Mononuclear cell (primary cell): ENCODE data around the gene STAB2. TPM values are rescaled to one million over a fixed set of nuclear protein-coding genes. Genes with fewer than 3 reads are reported as not detected.

Source experiments
- H3K27me3 ChIP-seq: 2 replicates; pipeline ENCODE4 v1.6.0; 2011; ENCODE audit warnings: low read length, control low read depth; ENCODE audit not compliant: insufficient read depth
- H3K4me1 ChIP-seq: 2 replicates; pipeline ENCODE4 v1.5.1; 2011; ENCODE audit warnings: mild to moderate bottlenecking, low read length, control low read depth; ENCODE audit not compliant: insufficient read depth
- H3K4me3 ChIP-seq: 2 replicates; pipeline ENCODE4 v1.5.1; 2011; ENCODE audit warnings: mild to moderate bottlenecking, low read length, moderate library complexity
- H3K9me3 ChIP-seq: 2 replicates; pipeline ENCODE4 v1.5.1; 2011; ENCODE audit warnings: low read depth, mild to moderate bottlenecking, control low read depth, low read length
- total RNA-seq: library from RNA; depleted of rRNA; stranded (reverse); fragments of >200 nt; gene quantifications from one replicate; pipeline ENCODE4 v1.2.3, GENCODE V29; 2012

STAB2 gene
- total RNA-seq, 1 donor = not detected

DNA sequence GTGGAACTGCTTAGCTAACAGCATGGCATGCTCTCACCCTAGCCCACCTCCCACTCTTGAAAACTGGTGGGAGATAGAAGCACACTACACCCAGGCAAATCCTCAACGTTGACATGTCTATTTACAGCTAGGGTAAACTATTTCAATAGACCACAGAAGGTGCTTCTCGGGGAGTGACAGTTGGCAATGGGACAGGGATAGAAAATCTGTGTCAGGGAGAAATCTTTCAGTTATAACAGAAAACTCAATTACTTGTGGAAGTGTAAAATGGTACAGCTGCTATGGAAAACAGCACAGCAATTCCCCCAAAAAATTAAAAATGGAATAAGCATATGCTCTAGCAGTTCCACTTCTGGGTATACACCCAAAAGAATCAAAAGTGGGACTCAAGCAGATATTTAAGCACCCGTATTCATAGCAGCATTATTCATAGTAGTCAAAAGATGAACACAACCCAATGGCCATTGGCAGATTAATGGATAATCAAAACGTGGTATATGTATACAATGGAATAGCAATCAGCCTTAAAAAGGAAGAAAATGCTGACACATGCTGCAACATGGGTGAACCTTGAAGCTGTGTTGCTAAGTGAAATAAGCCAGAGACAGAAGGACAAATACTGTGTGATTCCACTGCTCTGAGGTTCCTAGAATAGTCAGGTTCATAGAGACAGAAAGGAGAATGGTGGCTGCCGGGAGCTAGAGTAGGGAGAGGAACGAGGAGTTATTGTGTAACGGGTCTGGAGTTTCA lies 92.5 kb downstream of the STAB2 start:
- no peaks in the 10 kb centered on the region for H3K9me3 ChIP-seq
- no peaks in the 10 kb centered on the region for H3K4me1 ChIP-seq
- H3K4me3 ChIP-seq = no peak overlapping the region
- no peaks in the 10 kb centered on the region for H3K27me3 ChIP-seq

DNA sequence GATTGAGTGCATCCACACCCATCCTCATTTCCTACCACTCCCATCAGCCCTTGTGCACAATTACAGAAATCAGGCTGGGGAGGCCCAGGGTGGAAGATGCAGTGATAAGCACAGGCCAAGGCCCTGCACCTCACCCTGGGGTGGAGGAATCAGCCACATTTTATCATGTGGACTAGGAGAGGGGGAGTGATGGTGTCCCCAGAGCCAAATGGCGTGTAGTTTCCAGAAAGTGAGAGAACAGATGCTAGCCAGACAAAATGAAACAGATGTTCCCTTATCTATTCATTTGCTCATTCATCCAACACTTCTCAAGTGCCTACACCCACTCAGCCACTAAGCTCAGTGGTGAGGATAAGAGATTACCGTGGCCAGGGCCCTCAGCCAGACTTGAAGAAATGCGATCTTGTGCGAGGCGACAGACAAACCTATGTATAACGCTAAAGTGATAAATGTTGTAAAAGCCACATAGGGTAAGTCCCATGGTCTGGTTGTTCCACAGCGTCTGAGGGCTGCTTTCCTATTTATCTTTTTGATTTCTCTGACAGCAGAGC lies 93.6 kb downstream of the STAB2 start:
- H3K4me1 ChIP-seq = no peaks in the 10 kb centered on the region
- no peak overlapping the region for H3K4me3 ChIP-seq
- H3K27me3 ChIP-seq = no peaks in the 10 kb centered on the region
- no peaks in the 10 kb centered on the region for H3K9me3 ChIP-seq

DNA sequence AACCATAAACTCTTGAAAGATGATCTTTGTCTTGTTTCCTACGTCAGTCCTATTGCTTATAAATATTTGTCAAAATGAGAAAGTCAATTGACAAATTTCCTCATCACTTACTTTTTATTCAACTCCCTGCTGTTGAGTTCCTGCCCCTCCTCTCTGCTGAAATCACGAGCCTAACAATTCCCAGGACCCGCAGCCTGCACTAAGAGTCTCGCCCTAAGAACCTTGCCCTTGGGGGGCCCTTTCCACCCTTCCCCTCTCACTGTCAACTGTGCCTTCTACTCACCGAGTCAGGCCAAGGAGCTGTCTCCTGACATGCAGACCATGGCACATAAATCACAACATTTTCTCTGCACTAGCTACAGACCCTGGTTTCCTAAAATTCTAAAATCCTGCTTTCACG lies 99.0 kb downstream of the STAB2 start:
- peaks cover 2% of the 10 kb centered on the region for H3K4me1 ChIP-seq
- H3K9me3 ChIP-seq = no peaks in the 10 kb centered on the region
- H3K4me3 ChIP-seq = no peak overlapping the region

DNA sequence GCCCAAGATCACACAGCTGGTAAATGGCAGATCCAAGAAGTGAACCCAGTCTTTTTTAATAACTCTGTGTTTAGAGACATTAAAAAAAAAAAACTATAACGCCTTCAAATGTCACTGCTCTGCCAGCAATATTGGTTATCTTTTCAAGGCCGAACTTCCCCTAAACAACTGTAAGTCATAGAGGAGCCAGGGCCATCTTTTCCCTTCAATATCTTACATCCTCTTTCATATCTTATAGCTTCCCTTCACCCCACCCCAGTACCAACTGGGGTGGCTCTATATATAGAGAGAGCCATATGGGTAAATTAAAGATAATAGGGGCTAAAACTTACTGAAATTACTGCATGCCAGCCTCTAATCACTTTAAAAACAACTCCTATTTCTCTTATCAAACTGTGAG lies 100.2 kb downstream of the STAB2 start:
- Histone ChIP-seq H3K4me1 (peaks cover 3% of the 10 kb centered on the region), H3K4me3 (no peak overlapping the region), H3K9me3 (no peaks in the 10 kb centered on the region), H3K27me3 (no peaks in the 10 kb centered on the region)

More for the DNA sequence above, 99.0 kb downstream of the STAB2 start:
- H3K27me3 ChIP-seq = no peaks in the 10 kb centered on the region

DNA sequence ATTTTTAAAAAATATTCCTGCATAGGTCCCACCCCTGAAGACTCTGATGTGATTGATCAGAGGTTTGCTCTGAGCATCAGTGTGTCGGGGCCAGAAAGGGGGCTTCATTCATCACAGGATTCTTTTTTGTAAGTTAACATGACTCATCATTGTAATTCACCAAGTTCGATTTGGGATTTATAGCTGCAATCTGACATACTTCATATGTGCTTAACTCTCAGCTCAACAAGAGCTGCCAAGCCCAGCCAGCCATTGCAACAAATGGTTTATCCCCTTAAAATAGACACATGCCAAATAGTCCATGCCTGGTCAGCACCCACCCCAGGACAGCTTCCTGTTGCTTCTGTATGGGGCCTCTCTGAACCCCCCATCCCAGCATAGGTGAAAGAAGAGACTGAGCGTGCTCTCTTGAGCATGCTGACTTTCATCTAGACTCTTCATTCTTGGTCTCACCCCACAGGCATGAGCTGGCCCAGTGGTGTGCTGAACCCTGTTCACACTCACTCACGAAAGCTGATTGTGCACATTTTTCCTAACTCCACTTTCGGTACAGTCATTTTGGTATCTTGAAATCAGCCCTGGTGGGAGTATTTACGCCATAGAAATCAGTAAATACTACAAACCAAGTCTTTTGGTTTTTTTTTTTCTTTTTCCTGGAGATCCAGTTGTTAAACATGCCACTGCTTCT lies 101.4 kb downstream of the STAB2 start:
- no peaks in the 10 kb centered on the region for H3K27me3 ChIP-seq

DNA sequence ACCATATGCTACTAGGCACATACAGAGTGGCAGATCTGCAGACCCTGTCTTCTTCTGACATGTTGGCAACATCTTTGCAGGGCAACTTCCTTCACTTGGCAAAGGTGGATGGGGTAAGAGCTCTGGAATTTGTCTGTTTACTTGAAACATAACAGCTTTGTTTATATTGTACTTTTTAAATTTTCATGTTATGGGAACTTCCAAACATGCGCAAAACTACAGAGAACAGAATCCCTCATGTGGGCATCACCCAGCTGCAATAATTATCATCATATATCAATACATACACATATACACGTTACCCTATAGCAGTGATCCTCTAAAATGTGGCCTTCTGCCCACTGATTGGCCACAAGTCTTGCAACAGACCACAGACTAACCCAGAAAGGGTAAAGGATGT lies 103.4 kb downstream of the STAB2 start:
- Histone ChIP-seq H3K4me3 (no peak overlapping the region), H3K9me3 (no peaks in the 10 kb centered on the region), H3K4me1 (peaks cover 3% of the 10 kb centered on the region), H3K27me3 (no peaks in the 10 kb centered on the region)

More for the DNA sequence above, 101.4 kb downstream of the STAB2 start:
- no peaks in the 10 kb centered on the region for H3K9me3 ChIP-seq
- peaks cover 3% of the 10 kb centered on the region for H3K4me1 ChIP-seq
- no peak overlapping the region for H3K4me3 ChIP-seq

DNA sequence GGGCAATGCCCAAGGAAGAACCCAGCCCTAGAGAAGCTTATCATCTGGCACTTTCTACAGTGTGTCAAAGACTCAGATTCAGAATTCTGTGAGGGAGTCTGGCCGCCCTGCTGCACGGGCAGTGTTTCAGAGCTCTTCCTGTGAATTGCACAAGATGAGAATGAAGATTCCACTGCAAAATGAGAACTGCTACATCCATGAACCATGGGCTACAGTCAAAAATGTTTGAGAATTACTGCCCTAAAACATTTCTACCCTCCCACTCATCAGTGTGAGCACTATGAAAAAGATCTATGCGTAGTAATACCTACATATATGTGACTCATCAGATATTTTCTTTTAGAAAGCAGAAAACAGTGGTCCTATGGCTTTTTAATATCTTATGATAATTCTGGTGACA lies 104.0 kb downstream of the STAB2 start:
- Histone ChIP-seq H3K27me3 (no peaks in the 10 kb centered on the region), H3K4me1 (peaks cover 3% of the 10 kb centered on the region), H3K4me3 (no peak overlapping the region), H3K9me3 (no peaks in the 10 kb centered on the region)

DNA sequence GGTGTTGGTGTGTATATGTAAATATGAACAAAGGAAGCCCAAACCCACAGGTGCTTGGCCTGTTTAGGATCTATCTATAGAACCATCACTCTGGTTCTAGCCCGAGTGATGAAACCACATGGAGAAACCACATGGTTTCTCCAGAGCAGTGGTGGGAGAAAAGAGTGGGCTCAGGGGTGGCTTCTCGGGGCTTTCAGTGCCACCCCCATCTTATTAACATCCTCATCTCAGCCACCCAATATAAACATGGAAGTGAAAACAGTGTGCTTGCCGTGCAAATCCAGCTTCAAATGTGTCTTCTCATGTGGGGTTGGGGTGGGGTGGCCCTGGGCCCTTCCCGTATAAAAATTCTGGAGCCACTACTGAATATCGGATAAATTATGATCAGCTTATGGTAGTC lies 109.0 kb downstream of the STAB2 start:
- H3K4me1 ChIP-seq = peaks cover 17% of the 10 kb centered on the region
- no peak overlapping the region for H3K4me3 ChIP-seq
- H3K27me3 ChIP-seq = no peaks in the 10 kb centered on the region
- no peaks in the 10 kb centered on the region for H3K9me3 ChIP-seq

DNA sequence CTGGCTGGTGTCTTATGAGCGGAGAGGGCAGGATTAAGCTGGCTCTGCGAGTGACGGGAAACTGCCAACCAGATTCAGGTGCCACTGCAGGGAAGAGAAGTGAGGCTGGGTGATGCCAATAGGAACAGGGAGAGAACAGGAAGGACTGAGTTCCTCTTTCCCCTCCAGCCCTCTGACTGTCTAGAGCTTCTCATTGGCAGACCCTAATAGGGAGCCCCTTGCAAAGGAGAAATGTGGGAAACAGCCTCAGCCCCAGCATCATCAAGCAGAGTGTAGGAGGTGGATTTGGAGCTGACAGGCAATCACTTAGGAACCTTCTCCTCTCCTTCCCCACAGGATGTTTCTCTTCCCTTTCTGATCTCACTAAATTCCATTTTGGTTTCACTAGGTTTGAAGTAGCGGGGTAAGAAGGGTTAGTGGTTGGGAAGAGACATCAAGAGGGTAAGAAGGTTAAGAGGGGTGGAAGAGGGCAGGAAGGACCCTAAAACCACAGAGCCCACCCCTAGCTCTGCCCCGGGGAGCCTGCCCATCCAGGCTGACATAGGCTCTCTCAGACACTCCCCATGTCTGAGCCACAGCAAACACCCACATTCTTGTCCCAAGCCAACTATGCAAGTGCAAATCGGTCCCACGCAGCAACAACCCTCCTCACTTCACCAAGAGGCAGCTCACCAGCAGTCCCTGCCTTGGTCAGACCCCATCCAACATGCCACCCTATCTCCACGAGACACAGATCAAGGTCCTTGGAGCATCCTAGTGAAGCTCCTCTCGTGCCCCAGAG lies 111.1 kb downstream of the STAB2 start:
- H3K27me3 ChIP-seq = no peaks in the 10 kb centered on the region
- H3K4me1 ChIP-seq = peaks cover 17% of the 10 kb centered on the region
- no peaks in the 10 kb centered on the region for H3K9me3 ChIP-seq

DNA sequence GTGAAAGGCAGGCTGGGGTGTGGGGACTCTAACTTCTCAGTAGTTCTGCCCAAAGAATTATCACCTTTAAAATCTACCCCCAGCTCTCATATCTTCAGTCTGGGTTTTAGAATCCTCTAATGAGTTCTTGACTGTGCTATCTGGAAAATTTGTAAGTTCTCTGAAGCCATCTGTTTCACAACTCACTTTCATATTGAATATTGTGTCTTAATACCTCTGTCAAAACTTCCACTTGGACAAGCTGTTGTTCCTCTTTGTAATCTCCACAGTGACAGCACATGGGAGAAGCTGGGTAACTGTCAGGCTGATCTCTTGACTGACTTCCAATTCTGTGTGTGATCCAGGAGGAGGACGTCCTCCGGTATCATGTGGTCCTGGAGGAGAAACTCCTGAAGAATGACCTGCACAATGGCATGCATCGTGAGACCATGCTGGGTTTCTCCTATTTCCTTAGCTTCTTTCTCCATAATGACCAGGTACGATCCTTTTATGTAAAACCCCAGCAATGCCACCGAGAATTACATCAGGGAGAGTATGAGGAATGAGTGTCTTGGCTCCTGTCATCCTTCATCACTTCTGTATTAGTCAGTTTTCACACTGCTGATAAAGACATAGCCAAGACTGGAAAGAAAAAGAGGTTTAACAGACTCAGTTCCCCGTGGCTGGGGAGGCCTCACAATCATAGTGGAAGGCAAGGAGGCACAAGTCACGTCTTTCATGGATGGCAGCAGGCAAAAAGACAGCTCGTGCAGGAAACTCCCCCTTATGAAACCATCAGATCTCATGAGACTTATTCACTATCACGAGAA lies 111.9 kb downstream of the STAB2 start:
- H3K4me3 ChIP-seq = no peak overlapping the region
- H3K9me3 ChIP-seq = no peaks in the 10 kb centered on the region
- no peaks in the 10 kb centered on the region for H3K27me3 ChIP-seq
- peaks cover 17% of the 10 kb centered on the region for H3K4me1 ChIP-seq

More for the DNA sequence above, 111.1 kb downstream of the STAB2 start:
- H3K4me3 ChIP-seq = no peak overlapping the region

DNA sequence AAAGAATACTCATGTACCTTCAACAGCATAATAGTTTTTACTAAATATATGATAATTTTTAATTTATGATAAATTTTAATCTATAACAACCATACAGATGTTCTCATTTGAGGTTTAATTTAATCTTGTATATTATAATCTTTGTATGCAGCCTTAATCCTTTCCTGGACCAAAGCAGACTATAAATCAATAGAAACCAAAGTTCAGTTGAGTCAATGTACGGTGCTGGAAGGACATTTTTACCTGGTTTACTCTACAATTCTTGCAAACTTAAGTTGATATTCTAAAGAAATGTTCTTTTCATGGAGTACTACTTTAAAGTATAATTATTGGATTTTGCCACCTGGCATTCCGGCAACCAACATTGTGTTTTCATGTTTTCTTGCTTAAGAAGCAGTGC lies 118.0 kb downstream of the STAB2 start:
- H3K27me3 ChIP-seq = no peaks in the 10 kb centered on the region
- H3K9me3 ChIP-seq = no peaks in the 10 kb centered on the region
- no peaks in the 10 kb centered on the region for H3K4me1 ChIP-seq
- no peak overlapping the region for H3K4me3 ChIP-seq

DNA sequence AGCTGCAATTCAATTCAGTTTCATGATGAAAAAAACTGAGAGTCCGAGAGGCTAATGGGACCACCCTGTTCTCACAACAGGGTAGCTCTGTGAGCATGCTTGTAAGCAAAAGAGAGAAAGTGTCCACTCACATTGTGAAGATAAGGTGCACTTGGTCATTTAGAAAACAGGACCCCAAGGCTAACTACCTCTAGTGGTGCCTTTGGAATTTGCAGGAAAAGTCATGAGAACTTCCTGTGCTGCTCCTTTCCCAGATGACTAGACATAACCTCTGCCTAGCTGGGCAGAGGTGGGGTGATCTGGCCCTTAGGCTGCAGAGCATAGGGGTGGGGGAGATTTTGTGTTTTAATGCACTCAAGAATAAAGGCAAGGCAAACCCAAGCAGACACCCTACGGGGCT lies 118.9 kb downstream of the STAB2 start:
- no peaks in the 10 kb centered on the region for H3K9me3 ChIP-seq
- no peak overlapping the region for H3K4me3 ChIP-seq
- no peaks in the 10 kb centered on the region for H3K4me1 ChIP-seq
- no peaks in the 10 kb centered on the region for H3K27me3 ChIP-seq

DNA sequence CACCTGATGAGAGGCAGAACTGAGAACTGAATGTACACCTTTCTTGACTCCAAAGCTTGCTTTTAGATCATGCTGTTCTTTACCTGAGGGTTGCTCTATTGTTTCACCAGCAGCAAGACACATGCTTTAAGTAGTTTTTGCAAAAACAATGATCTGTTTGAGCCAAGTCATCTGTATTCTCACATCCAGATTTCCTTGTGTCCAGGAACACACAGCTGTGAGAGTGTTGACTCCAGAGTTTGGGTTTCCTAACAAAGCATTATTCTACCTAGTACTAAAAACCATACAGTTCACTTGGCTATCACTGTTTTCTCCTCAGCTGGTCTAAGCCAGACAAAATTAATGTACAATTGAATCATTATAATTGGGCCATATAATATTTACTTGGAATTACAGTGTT lies 120.4 kb downstream of the STAB2 start:
- Histone ChIP-seq H3K4me1 (no peaks in the 10 kb centered on the region), H3K4me3 (no peak overlapping the region), H3K9me3 (no peaks in the 10 kb centered on the region), H3K27me3 (no peaks in the 10 kb centered on the region)

DNA sequence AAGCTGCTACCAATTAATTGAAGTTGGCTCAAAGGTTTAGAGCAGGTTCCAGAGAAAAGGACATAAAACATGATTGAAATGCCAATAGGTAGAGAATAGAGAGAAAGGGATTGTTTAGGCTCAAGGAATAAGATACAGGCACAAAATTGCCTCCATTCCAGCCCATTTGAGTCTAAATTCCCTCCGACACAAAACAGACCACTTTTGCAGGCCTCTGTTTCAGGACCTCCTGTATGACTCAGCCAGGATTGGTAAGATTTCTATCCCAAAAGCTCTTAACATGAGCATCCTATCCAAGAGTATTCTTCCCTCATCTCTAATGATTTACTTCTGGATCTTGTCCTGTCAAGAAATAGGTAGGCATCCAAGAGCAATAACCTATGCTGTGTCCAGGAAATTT lies 123.5 kb downstream of the STAB2 start:
- Histone ChIP-seq H3K27me3 (no peaks in the 10 kb centered on the region), H3K9me3 (no peaks in the 10 kb centered on the region), H3K4me3 (no peak overlapping the region), H3K4me1 (no peaks in the 10 kb centered on the region)
